Measurements from ENCODE around the gene TTC7B.

DNA sequence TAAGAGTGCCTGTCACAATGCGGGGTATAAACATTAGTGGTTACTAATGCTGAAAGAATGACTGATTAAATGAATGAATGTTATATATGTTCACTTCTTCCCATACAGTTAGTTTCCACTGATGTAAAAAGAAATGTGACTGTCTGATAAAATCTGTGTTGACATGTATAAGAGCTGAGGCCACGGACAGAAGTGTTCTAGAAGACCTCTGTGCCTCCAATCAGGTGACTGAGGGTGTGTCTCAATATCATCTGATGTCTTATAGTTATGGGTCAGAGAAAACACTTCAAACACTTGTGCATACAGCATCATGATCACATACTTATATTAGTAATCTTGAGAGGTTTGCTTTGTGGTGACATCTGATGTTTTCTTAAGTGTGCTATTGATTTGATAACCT is 183.4 kb downstream of the TTC7B start:
- TF ChIP-seq POLR2AphosphoS5 (IDR thresholded peaks at IDR 0.05; ENCODE audit: insufficient read depth, low read depth, low read length) (no peak), MAX (IDR thresholded peaks at IDR 0.05; ENCODE audit: insufficient read depth, insufficient read length) (no peak), EZH2 (IDR thresholded peaks at IDR 0.05; ENCODE audit: borderline replicate concordance, low read depth, low read length, severe bottlenecking) (no peak), POLR2A (IDR thresholded peaks at IDR 0.05; ENCODE audit: low read depth, low read length) (no peak), MYC (IDR thresholded peaks at IDR 0.05; ENCODE audit: low read depth, low read length) (no peak)
- TF ChIP-seq, protein P1, sequence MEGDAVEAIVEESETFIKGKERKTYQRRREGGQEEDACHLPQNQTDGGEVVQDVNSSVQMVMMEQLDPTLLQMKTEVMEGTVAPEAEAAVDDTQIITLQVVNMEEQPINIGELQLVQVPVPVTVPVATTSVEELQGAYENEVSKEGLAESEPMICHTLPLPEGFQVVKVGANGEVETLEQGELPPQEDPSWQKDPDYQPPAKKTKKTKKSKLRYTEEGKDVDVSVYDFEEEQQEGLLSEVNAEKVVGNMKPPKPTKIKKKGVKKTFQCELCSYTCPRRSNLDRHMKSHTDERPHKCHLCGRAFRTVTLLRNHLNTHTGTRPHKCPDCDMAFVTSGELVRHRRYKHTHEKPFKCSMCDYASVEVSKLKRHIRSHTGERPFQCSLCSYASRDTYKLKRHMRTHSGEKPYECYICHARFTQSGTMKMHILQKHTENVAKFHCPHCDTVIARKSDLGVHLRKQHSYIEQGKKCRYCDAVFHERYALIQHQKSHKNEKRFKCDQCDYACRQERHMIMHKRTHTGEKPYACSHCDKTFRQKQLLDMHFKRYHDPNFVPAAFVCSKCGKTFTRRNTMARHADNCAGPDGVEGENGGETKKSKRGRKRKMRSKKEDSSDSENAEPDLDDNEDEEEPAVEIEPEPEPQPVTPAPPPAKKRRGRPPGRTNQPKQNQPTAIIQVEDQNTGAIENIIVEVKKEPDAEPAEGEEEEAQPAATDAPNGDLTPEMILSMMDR (IDR thresholded peaks at IDR 0.05; ENCODE audit: extremely low read depth in 1 of 2, insufficient read depth in 1 of 2, low read depth in 1 of 2, low read length in 2 of 2): no peak

Measured in endothelial cell of umbilical vein (primary cell).